ENCODE measurements around the gene ABCG5. TPM values are rescaled to one million over a fixed set of nuclear protein-coding genes. Genes with fewer than 3 reads are reported as not detected.

ABCG5 gene
- not detected in 2 replicates for total RNA-seq

DNA sequence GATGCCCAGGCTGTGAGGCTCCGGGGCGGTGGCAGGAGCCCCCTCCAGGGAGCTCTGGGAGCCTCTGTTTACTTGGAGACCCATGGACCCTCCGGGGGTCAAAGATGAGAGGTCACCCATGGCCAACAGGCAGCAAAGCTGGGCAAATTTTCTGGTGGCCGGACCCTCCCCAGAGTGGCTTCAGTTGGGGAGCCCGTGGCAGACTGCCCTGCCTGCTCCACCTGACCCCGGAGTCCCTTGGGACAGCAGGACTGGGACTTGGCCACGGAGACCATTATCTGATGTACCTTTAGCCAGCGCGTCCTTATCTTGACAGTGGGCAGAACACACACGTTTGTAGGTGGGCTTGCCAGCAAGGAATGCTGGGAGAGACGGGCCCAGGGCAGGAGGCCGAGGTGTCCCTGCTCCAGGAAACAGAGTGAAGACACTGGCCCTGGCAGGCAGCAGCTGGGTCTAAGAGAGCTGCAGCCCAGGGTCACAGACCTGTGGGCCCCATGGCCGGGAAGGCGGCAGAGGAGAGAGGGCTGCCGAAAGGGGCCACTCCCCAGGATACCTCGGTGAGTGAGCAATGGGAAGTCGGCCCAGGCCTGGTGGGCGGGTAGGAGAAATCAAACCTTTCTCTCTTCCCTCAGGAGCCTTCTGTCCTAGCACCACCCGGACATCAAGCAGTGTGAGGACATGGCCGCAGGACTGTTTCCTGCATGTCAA is at the start of gene ABCG5, which contains the start of gene ABCG8:
Gene ABCG5, minus strand, starts transcription at position 280 of the 708 bp plus-strand sequence. Its CDS starts 160 bp downstream, at position 120.
Gene ABCG8, plus strand, starts transcription at position 412 of the 708 bp plus-strand sequence. Its CDS starts 83 bp downstream, at position 495.
- no peak for DNase-seq

GRCh38 chr2:43887176-43887575 is 48.5 kb upstream of the ABCG5 start:
- no peak for DNase-seq

DNA sequence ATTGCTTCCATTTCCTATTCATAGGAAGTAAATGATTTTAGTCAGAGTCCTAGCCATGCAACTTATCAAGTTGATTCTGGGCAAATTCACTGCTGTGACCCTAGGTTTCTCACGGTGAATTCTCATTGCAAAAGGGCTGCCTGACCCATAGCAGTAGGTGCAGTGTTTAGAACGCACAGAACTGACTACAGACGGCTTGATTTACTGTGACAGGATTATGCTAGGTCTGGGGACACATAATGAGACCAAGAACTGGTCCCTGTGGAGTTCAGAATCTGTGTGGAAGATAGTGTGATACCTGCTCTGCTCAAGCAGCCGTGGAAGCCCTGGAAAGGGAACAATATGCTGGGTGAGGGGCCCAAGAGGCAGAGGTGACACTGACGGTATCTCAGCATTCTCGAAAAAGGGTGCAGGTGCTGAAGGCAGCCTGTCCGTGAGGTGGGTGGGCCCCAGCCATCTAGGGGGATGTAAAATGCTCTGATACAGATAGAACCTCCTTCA is 46.5 kb upstream of the ABCG5 start:
- DNase-seq: no peak

GRCh38 chr2:43884689-43885088 is 46.0 kb upstream of the ABCG5 start:
- DNase-seq: no peak

GRCh38 chr2:43882312-43882711 is 43.7 kb upstream of the ABCG5 start:
- no peak for DNase-seq

GRCh38 chr2:43880952-43881351 is 42.3 kb upstream of the ABCG5 start:
- no peak for DNase-seq

DNA sequence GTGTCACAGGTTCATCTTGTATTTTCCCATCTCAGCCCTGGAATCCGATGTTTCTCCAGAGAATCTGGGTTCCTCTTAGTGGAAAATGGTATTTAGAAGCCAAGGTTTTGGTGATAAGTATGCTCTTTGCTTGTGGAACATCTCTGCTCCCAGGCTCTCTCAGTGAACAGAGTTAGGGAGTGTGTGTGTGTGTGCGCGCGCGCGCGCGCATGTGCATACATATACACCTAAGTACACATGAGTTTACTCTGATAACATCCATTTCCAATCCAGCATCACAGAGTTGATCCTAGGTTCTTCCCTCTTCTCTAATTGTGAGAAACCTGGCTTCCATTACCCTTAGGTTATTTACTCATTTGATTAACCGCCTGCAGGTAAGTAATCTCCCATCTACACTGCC is 41.8 kb upstream of the ABCG5 start:
- no peak for DNase-seq

DNA sequence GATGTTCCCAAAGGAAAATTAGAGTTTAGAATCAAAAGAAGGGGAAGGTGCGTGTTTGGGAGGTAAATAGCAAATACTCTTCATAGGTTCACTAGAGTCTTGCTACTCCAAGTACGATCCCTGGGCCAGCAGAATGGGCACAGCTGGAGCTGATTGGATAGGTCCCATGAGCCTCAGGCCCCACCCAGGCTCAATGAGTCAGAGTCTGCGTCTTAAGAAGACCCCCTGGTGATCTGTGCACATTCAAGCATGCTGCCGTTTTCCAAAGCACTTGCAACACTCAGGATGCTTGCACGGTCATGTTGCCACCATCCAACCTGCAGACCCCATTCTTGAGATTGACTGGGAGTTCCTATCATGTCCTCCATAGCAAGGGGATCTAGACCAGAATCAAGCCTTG is 40.6 kb upstream of the ABCG5 start:
- DNase-seq: no peak

GRCh38 chr2:43877782-43878464 is 39.3 kb upstream of the ABCG5 start:
- peak; percentile 72 for DNase-seq

DNA sequence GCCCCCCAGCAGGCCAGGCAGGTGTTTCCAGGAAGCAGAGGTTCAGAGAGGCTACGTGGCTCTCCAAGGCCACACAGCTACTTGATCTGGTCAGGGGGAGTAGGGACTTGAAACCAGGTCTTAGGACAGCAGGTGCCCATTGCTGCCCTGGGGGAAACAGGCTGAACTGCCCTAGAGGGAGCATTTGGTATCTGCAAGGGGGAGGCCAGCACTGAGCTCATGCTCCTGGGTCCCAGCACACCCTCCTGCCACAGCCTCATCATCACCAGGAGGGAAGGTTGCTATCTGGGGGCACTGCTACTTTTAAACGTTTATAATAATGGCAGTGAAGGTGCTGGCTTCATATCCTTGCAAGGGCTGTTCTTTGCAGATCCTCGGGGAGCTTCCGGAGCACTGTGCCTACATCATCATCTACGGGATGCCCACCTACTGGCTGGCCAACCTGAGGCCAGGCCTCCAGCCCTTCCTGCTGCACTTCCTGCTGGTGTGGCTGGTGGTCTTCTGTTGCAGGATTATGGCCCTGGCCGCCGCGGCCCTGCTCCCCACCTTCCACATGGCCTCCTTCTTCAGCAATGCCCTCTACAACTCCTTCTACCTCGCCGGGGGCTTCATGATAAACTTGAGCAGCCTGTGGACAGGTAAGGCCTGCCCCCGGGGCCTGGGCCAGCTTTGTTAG is 36.3 kb upstream of the ABCG5 start:
- DNase-seq: no peak

DNA sequence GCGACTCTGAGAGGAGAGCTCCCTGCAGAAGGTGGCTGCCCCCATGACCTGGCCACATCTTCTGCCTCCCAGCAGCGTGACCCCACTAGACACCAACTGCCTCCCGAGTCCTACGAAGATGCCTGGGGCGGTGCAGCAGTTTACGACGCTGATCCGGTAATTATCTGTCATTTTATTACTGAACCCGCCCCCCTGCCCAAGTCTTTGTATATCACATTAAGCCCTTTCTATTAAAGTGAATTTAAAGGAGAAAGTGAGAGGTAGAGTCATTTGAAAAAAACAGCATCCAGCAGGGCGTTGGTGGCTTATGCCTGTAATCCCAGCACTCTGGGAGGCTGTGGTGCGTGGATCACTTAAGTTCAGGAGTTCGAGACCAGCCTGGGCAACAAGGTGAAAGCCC is 33.5 kb upstream of the ABCG5 start:
- DNase-seq: no peak

GRCh38 chr2:43855292-43855691 is 16.7 kb upstream of the ABCG5 start:
- no peak for DNase-seq

GRCh38 chr2:43854671-43855070 is 16.0 kb upstream of the ABCG5 start:
- no peak for DNase-seq

DNA sequence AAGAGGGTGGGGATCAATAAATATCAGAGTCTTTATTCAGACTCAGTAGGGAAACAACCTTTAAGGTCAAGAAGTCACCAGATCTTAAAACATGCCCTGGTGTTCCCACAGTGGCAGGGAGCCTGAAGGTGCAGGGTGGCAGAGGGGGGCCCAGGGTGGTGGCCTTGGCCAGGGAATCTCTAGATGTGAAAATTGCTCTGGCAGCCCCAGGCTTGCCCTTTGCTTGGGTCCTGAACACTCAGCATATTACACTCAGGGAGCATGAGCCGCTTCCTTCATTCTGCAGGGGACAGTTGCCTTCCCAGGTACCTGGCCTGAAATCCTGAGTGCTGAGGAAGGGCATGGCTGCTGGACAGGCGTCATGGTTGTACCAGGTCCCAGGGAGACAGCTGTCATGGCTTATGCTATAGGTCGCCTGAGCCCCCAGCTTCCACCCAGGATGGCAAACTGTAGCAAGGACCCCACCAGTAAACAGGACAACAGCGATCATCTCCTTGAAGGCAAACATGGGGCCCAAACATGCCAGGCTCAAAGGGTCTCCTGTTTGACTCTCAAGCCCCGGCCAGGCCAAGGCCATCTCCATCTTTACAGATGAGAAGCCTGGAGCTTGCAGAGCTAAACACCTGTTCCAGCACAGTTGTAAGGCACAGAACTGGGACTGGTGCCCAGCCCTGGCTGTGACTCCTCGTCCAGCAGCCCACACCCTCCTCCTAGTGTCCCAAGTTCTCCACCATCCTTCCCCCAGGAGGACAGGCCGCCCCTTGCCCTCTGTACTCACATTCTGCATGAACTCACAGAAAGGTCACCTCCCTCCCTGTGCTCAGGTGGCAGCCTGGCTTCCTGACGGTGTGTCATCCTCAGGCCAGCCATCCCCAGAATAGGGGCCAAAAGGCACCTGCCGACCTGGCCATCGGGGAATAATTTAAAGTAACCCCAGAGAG is 14.8 kb upstream of the ABCG5 start:
- no peak for DNase-seq

- no peak for DNase-seq
Observed at GRCh38 chr2:43852196-43852730, 13.6 kb upstream of the ABCG5 start.

DNA sequence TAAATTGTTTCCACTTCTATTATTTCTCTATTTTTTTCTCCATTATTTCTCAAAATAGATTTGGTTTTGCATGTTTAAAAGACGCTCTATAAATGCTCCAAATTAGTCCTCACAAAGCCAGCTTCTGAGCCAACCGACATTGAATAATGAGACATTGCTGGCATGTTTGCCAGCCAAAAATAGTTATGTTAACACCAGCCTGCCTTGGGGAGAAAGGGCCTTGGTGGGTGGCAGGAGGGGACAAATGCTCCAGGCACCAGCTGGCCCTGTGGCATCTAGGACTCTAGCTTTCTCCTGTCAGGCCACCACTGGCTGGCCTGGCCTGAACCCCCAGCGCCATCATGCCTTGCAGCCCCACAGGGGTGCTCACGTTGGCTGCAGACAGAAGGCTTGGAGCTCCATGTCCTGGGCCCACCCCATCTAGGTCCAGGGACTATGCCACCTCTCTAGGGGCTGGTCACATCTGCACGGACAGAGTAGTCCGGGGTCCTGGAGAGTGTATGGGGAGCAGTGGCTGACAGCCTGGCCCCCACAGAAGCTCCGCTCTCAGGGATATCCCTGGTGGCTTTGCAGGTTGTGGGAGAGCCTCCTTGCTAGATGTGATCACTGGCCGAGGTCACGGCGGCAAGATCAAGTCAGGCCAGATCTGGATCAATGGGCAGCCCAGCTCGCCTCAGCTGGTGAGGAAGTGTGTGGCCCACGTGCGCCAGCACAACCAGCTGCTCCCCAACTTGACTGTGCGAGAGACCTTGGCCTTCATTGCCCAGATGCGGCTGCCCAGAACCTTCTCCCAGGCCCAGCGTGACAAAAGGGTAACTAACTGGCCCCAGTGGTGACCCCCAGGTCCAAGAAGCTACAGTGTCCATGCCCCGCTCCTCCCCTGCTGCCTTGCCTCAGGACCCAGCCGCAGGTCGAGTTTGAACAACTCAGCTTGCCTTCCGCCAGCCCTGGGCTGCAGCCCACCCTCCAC is 12.7 kb upstream of the ABCG5 start:
- DNase-seq: no peak

GRCh38 chr2:43848214-43848613 is 9.6 kb upstream of the ABCG5 start:
- no peak for DNase-seq

- DNase-seq: no peak
Observed at GRCh38 chr2:43846140-43846793, 7.6 kb upstream of the ABCG5 start.

- DNase-seq: no peak
Observed at GRCh38 chr2:43845181-43845580, 6.5 kb upstream of the ABCG5 start.

GRCh38 chr2:43842866-43843226 is 4.2 kb upstream of the ABCG5 start:
- DNase-seq: no peak
